ENCODE data around the gene SMNDC1.
A peak's percentile ranks its signal among the peaks of the same experiment; 100 is the strongest.

The SMNDC1 gene

DNA sequence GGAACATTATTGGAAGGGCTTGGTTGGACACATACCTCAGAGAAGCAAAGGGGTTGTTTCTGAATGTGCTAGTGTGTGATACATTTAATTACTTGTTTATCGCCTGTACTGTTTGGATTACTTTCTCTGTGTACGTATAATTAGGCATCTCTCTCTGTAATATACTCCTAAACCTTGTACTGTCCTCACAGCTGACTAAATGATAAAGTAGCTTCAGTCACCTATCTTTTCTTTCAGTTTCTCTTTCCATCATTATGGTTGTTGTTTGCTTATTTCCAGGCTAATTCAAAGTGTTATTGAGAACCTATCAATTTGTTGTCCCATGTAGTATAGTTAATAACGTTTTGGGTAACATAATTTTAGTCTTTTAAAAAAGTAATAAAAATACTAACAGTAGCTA is 63.3 kb downstream of the SMNDC1 start:
- TF ChIP-seq, protein P1, sequence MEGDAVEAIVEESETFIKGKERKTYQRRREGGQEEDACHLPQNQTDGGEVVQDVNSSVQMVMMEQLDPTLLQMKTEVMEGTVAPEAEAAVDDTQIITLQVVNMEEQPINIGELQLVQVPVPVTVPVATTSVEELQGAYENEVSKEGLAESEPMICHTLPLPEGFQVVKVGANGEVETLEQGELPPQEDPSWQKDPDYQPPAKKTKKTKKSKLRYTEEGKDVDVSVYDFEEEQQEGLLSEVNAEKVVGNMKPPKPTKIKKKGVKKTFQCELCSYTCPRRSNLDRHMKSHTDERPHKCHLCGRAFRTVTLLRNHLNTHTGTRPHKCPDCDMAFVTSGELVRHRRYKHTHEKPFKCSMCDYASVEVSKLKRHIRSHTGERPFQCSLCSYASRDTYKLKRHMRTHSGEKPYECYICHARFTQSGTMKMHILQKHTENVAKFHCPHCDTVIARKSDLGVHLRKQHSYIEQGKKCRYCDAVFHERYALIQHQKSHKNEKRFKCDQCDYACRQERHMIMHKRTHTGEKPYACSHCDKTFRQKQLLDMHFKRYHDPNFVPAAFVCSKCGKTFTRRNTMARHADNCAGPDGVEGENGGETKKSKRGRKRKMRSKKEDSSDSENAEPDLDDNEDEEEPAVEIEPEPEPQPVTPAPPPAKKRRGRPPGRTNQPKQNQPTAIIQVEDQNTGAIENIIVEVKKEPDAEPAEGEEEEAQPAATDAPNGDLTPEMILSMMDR (IDR thresholded peaks at IDR 0.05; ENCODE audit: low read length), result no peak
- no peak for TF ChIP-seq EZH2 (optimal IDR thresholded peaks at IDR 0.05; ENCODE audit: low read depth, low read length)
- no peak for TF ChIP-seq EZH2phosphoT487 (IDR thresholded peaks at IDR 0.05; ENCODE audit: low read length)
- Histone ChIP-seq H4K20me1 (ENCODE audit: insufficient read depth, low read length) (no peaks in the 10 kb centered on the region), H2AFZ (ENCODE audit: low read length) (peak overlapping the region; percentile 16; the same call in 1 of the 2 replicates), H3K36me3 (replicated peaks; ENCODE audit: insufficient read depth, low read length) (no peaks in the 10 kb centered on the region), H3F3A (ENCODE audit: insufficient read depth, low read length) (no peaks in the 10 kb centered on the region), H3K4me3 (ENCODE audit: low read length) (peak overlapping the region; percentile 39), H3K27me3 (replicated peaks; ENCODE audit: insufficient read depth, low read length) (no peaks in the 10 kb centered on the region), H3K9me2 (replicated peaks; ENCODE audit: insufficient read depth, low read length) (no peaks in the 10 kb centered on the region), H3K9me3 (replicated peaks; ENCODE audit: insufficient read depth, low read length) (no peaks in the 10 kb centered on the region), H3K9ac (ENCODE audit: low read length) (peak overlapping the region; percentile 12; the same call in 1 of the 2 replicates), H3K4me1 (ENCODE audit: low read length) (peaks cover 17% of the 10 kb centered on the region), H3K27ac (ENCODE audit: low read length) (no peak overlapping the region), H3K79me2 (ENCODE audit: low read length) (peaks cover 21% of the 10 kb centered on the region), H3K4me2 (ENCODE audit: low read depth, low read length) (peak overlapping the region; percentile 90)
- DNase-seq, result peak; percentile 38

Data from MM.1S (cell line).